GM19397 (cell line): ENCODE data around the gene NUTM2A.
"Not testable (repeated sequence)": the region's sequence is repeated elsewhere in the genome, so short reads cannot be mapped to it uniquely, and the experiment has no call there.

ENCODE experiments used
- ATAC-seq: cut with Tn5 transposase; IDR thresholded peaks from one replicate; pipeline ENCODE4 v1.9.1; 2021; ENCODE audit warnings: mild to moderate bottlenecking, moderate library complexity; ENCODE audit not compliant: unreplicated experiment

NUTM2A gene

GRCh38 chr10:87242192-87242591, 16.9 kb downstream of the NUTM2A start:
- not testable (repeated sequence) for ATAC-seq

DNA sequence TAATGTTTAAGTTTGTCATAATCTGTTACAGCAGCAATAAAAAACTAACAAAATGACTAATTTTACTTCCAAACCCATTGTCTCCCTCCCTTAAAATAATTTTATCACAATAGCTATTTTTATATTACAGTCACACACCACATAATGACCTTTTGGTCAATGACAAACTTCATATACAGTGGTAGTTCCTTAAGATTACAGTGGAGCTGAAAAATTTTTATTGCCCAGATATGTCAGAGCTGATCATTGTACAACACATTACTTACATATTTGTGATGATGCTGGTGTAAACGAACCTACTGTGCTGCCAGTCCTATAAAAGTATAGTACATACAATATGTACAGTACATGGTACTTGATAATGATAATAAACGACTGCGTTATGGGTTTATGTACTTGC, 22.1 kb downstream of the NUTM2A start:
- ATAC-seq, result not testable (repeated sequence)

GRCh38 chr10:87248818-87249353, 23.6 kb downstream of the NUTM2A start:
- ATAC-seq, result not testable (repeated sequence)

DNA sequence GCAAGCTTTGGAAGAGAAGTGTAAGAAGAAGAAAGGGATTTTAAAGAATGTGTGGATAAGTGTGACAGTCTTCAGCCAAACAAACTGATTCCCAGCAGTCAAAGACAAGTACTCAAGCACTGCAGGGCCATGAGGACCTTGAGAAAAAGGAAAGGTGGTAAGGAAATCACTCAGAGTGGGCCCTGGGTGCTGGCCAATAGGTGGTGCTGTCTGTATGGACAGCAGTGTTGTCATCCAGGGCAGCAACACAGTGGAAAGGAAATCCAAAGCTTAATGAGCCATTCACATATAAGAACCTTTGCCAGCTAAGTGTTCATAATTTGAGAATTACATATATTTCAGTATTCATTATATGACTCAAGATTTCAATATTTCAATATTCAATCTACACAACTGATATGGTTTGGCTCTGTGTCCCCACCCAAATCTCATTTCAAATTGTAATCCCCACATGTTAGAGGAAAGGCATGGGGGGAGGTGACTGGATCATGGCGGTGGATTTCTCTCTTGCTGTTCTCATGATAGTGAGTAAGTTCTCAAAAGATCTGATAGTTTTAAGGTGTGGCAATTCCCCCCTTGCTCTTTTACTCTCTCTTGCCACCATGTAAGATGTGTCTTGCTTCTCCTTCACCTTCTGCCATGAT, 55.6 kb downstream of the NUTM2A start:
- ATAC-seq, result not testable (repeated sequence)
